Effector CD4-positive, alpha-beta T cell (primary cell): ENCODE data around the gene DOCK4.
"Not testable (repeated sequence)": the region's sequence is repeated elsewhere in the genome, so short reads cannot be mapped to it uniquely, and the experiment has no call there.

Source experiments
- DNase-seq: peaks from one replicate; pipeline ENCODE4 v3.0.0-alpha.2; 2020

Gene DOCK4

GRCh38 chr7:112129655-112130323 lies 76.4 kb downstream of the DOCK4 start:
- DNase-seq, result no peak

DNA sequence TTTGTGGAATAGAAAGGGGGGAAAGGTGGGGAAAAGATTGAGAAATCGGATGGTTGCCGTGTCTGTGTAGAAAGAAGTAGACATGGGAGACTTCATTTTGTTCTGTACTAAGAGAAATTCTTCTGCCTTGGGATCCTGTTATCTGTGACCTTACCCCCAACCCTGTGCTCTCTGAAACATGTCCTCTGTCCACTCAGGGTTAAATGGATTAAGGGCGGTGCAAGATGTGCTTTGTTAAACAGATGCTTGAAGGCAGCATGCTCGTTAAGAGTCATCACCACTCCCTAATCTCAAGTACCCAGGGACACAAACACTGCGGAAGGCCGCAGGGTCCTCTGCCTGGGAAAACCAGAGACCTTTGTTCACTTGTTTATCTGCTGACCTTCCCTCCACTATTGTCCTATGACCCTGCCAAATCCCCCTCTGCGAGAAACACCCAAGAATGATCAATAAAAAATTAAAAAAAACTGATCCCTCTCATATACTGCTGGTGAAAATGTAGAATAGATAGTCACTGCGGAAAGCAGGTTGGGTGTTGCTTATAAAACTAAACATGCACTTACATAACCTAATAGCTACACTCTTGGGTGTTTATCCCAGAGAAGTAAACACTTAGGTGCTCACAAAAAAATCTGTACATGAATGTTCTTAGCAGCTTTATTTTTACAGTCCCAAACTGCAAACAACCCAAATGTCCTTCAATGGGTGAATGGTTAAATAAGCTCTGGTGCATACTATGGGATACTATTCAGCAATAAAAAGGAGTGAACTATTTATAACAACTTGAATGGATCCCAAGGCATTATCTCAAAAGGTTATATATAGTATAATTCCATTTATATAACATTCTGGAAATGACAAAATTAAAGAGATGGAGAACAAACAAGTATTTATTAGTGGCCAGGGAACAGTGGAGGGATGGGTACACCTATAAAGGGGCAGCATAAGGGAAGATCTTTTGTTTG lies 77.5 kb downstream of the DOCK4 start:
- DNase-seq, result not testable (repeated sequence)

GRCh38 chr7:112128041-112128440 lies 78.2 kb downstream of the DOCK4 start:
- not testable (repeated sequence) for DNase-seq

DNA sequence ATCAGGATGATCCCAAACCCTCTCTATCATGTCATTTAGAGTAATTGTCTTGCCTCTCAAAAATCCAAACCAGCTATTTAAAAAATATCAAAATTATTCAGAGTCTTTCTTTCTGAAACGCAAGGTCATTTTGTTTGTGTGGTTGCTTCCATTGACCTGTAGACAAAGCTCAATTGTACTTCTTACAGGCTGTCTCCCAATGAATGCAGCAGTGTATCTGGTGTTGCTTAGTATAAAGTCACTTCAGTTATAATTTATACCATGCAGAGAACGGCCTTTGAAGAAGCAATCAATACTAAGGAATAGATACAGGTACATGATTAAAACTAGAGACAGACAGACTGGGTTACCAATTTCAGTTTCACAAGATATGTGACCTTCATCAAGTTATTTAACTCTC lies 80.9 kb downstream of the DOCK4 start:
- no peak for DNase-seq

GRCh38 chr7:112124061-112124766 lies 82.0 kb downstream of the DOCK4 start:
- no peak for DNase-seq

- DNase-seq, result no peak
These were observed 83.4 kb downstream of the DOCK4 start for GRCh38 chr7:112122798-112123197.

- DNase-seq, result no peak
These were observed 84.1 kb downstream of the DOCK4 start for GRCh38 chr7:112122144-112122543.

DNA sequence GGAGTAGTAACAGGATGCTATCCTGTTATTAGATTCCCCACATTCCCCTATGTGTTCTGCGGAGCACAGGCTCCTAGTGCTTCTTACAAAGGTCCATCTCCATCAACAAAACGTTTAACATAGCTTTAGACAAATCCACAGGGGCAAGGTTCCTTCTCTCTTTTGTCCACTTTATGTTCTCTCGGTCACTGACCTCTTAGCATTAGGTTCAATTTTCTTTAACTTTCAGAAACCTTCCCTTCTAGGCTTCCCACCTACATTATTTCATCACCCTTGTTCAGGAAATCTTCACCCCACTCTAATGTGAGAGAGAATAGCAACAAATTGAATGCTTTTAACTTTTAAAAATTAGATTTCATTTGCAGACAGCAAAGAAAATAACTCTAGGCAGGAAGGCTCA lies 84.9 kb downstream of the DOCK4 start:
- no peak for DNase-seq

GRCh38 chr7:112120696-112121217 lies 85.4 kb downstream of the DOCK4 start:
- DNase-seq, result no peak

DNA sequence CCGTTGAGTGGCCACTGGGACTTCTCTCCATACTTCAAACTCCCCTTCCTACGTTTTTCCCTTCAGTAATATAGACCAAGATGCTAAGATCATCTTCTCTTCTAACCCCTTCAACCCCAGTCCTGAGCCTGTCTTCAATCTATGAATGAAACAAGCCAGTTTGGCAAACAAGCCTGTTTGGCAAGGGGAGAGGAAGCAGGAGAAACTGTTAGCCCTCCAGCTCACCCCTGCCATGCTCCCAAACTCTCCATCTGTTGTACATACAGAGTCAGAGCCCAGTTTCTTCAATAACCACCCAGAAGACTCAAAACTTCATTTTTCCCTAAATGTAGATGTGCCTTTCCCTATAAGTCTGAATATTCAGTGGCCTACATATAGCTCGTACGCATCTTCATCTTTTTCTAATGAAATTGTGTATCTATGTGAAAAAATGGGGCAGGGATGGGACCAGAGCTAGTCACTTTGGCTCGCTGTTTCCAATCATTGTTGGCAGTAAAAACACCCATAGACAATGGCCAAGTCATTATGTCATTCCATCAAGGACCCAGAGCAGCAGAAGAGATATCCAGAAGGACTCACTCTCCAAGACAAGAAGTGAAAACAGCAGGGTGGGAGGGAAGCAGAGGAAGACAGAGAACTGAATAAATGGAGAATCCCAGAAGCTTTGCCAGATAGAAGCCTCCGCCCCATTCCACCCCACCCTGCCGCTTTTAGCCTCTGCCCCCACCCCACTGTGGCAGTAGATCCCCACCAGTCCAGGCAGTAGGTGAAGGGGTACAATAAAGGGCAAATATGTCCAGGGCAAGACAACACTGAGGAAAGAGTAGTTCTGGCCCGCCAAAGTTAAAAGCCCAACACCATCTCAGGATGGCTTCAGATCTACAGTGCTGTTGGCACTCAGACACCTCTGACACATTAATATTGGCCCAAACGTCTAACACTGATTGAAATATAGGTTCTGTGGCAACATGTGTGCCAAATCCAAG lies 87.3 kb downstream of the DOCK4 start:
- no peak for DNase-seq

DNA sequence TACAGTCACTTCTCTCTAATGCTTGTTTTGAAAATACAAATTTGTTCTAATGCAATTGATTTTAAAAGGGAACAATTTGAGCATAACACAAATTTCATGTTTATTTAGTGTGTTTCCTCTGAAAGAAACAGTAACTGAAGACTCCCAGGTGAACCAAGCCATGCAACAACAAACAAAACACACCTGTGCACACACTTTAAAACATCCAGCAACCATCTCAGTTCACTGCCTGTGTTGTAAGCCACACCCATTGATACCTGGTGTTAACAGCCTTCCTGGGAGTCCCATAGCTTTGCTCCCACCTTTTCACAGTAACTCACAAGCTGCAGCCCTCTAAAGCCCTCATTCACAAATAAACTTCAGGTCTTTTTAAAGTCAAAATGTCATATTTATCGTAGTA lies 89.3 kb downstream of the DOCK4 start:
- DNase-seq, result no peak

GRCh38 chr7:112116358-112116757 lies 89.8 kb downstream of the DOCK4 start:
- DNase-seq, result no peak

DNA sequence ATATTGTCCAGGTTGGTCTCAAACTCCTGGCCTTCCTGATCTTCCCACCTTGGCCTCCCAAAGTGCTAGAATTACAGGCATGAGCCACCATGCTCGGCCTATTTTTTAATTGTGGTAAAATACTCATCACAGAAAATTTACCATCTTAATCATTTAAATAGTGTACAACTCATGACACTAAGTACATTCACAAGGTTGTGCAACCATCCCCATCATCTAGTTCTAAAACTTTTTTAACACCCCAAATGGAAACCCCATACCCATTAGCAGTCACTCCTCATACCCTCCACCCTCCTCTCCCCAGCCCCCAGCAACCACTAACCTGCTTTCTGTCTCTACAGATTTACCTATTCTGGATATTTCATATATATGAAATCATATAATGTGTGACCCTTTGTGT lies 90.3 kb downstream of the DOCK4 start:
- no peak for DNase-seq

DNA sequence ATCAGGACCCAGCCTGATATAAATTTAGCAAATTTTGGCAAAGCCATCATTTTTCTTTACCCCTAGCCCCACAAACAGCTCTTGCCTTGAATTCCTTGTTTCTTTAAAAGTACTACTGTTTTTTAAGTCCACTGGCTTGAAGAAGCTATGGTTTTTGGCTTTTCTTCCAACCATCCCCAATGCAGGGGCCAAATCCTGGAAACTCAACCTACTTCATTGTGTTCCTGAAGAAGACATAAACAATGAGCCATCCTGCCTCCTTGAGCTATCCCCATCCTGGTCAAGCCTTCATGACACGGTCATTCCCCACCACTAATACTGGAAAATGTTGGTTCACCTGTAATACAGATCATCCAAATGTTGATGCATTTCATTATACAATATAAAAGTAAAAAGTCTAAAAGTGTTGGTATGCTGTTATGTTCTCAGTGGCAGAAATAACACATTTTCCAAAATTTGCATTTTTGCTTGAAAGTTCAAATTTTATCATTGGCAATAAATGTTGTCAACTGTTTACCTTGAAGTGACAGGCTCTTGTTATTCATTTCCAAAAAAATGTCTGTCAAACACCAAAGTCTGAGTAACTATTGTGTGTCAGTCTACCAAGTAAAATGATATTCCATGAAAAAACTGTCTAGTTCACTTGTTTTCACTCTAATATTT lies 92.2 kb downstream of the DOCK4 start:
- no peak for DNase-seq

DNA sequence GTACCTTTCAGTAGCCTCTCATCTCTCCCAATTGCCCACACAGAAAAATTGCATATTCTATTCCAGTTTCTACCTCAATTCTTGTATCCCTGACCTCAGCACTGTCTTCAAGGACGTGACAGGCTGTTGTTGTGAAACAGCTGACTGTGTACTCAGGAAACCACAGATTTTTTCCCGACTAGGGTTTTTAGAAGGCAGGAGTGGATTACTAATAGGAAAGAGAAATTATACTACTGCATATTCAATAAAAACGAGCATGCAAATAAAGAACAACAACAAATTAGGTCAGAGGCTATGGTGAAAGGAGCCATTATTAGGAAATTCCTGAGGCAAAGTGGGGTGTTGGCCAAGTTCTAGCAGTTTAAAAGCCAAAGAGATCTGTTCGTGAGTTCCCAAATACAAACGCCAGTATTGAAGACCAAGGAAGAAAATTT lies 93.4 kb downstream of the DOCK4 start:
- no peak for DNase-seq

- no peak for DNase-seq
These were observed 95.5 kb downstream of the DOCK4 start for GRCh38 chr7:112110651-112111050.

- no peak for DNase-seq
These were observed 96.0 kb downstream of the DOCK4 start for GRCh38 chr7:112110175-112110574.

GRCh38 chr7:112108981-112109380 lies 97.2 kb downstream of the DOCK4 start:
- no peak for DNase-seq

- no peak for DNase-seq
These were observed 100.3 kb downstream of the DOCK4 start for GRCh38 chr7:112105584-112106530.

GRCh38 chr7:112104120-112104519 lies 102.1 kb downstream of the DOCK4 start:
- no peak for DNase-seq
